Osteoblast (primary cell): ENCODE results near the gene SCN2A. TPM values are rescaled to one million over a fixed set of nuclear protein-coding genes. Genes with fewer than 3 reads are reported as not detected.

Experiments
- DNase-seq: peaks from one replicate; pipeline ENCODE4 v3.0.0; 2011; ENCODE audit warnings: low spot score, mixed read lengths; ENCODE audit not compliant: insufficient read length; ENCODE audit errors: missing footprints
- H2AFZ ChIP-seq: 2 replicates; pipeline ENCODE4 v1.6.0; 2011; ENCODE audit warnings: mild to moderate bottlenecking, low read length
- H3K27ac ChIP-seq: 2 replicates; pipeline ENCODE4 v1.5.1; 2011; ENCODE audit warnings: mild to moderate bottlenecking, low read depth, low read length, moderate library complexity
- H3K27me3 ChIP-seq: 2 replicates; pipeline ENCODE4 v1.6.0; 2012; ENCODE audit warnings: mild to moderate bottlenecking, control low read depth, inconsistent platforms, low read length, moderate library complexity; ENCODE audit not compliant: insufficient read depth
- H3K36me3 ChIP-seq: 2 replicates; pipeline ENCODE4 v1.5.1; 2011; ENCODE audit warnings: mild to moderate bottlenecking, low read length, control low read depth, moderate library complexity; ENCODE audit not compliant: insufficient read depth
- H3K4me1 ChIP-seq: 2 replicates; pipeline ENCODE4 v1.5.1; 2011; ENCODE audit warnings: mild to moderate bottlenecking, low read length, control low read depth, moderate library complexity; ENCODE audit not compliant: insufficient read depth
- H3K4me2 ChIP-seq: 2 replicates; pipeline ENCODE4 v1.6.0; 2011; ENCODE audit warnings: mild to moderate bottlenecking, low read length; ENCODE audit not compliant: insufficient read depth
- H3K4me3 ChIP-seq: fragments of 200-600 bp; sonication (generic); 3 replicates; pipeline ENCODE4 v1.5.1; 2012; ENCODE audit warnings: mild to moderate bottlenecking, low read length, inconsistent platforms; ENCODE audit not compliant: insufficient read depth
- H3K79me2 ChIP-seq: 2 replicates; pipeline ENCODE4 v1.6.0; 2012; ENCODE audit warnings: mild to moderate bottlenecking, low read length, control low read depth, inconsistent platforms; ENCODE audit not compliant: insufficient read depth
- H3K9me3 ChIP-seq: 2 replicates; pipeline ENCODE4 v1.5.1; 2011; ENCODE audit warnings: low read depth, low read length, control low read depth
- H4K20me1 ChIP-seq: 2 replicates; pipeline ENCODE4 v1.6.0; 2012; ENCODE audit warnings: mild to moderate bottlenecking, low read length, control low read depth; ENCODE audit not compliant: insufficient read depth
- CTCF ChIP-seq: IDR thresholded peaks from 2 replicates; pipeline ENCODE4 v1.5.1; 2011; ENCODE audit warnings: mild to moderate bottlenecking, low read depth, low read length, moderate library complexity; ENCODE audit errors: extremely low read depth
- total RNA-seq: library from RNA; depleted of rRNA; stranded (reverse); fragments of >200 nt; gene quantifications from 2 replicates; pipeline ENCODE4 v1.2.3, GENCODE V29; 2012

The SCN2A gene
- total RNA-seq, 1 donor = 2.2 TPM

GRCh38 chr2:165435611-165436010, 196.4 kb downstream of the SCN2A start:
- Histone ChIP-seq H3K27me3 (no peaks in the 10 kb centered on the region), H4K20me1 (no peaks in the 10 kb centered on the region), H3K4me2 (no peak overlapping the region), H2AFZ (no peak overlapping the region), H3K36me3 (no peaks in the 10 kb centered on the region), H3K27ac (no peak overlapping the region), H3K79me2 (no peaks in the 10 kb centered on the region), H3K4me3 (no peak overlapping the region), H3K4me1 (no peaks in the 10 kb centered on the region), H3K9me3 (no peaks in the 10 kb centered on the region)
- no peak for TF ChIP-seq CTCF
- no peak for DNase-seq

GRCh38 chr2:165436559-165436958, 197.3 kb downstream of the SCN2A start:
- Histone ChIP-seq H3K4me1 (no peaks in the 10 kb centered on the region), H3K79me2 (no peaks in the 10 kb centered on the region), H3K4me3 (no peak overlapping the region), H3K36me3 (no peaks in the 10 kb centered on the region), H4K20me1 (no peaks in the 10 kb centered on the region), H3K4me2 (no peak overlapping the region), H3K27ac (no peak overlapping the region), H2AFZ (peak overlapping the region; percentile 10), H3K27me3 (no peaks in the 10 kb centered on the region), H3K9me3 (no peaks in the 10 kb centered on the region)
- no peak for DNase-seq
- no peak for TF ChIP-seq CTCF

- Histone ChIP-seq H3K36me3 (no peaks in the 10 kb centered on the region), H3K4me2 (no peak overlapping the region), H3K4me1 (no peaks in the 10 kb centered on the region), H2AFZ (no peak overlapping the region), H3K9me3 (no peaks in the 10 kb centered on the region), H3K27ac (no peak overlapping the region), H3K79me2 (no peaks in the 10 kb centered on the region), H3K4me3 (no peak overlapping the region), H3K27me3 (no peaks in the 10 kb centered on the region), H4K20me1 (no peaks in the 10 kb centered on the region)
- no peak for DNase-seq
- no peak for TF ChIP-seq CTCF
Observed at GRCh38 chr2:165440367-165440766, 201.2 kb downstream of the SCN2A start.

Other genes with a start within 250 kb of the SCN2A start
- gene SCN3A, start 35.4 kb upstream of the SCN2A start, total RNA-seq = 0.59 and 0.72 TPM in 2 replicates
- 1.4 and 2.7 TPM in 2 replicates for gene CSRNP3, start 230.3 kb downstream of the SCN2A start, total RNA-seq